ENCODE measurements around the gene TARS1. TPM values are rescaled to one million over a fixed set of nuclear protein-coding genes. Genes with fewer than 3 reads are reported as not detected.

The TARS1 gene
- total and polyA plus RNA-seq, 2 of the 8 experiments (the other 6 are each of a cell fraction or from before 2014, with no cell fraction given): 94.4 to 445 TPM

- Histone ChIP-seq H3K4me3 (ENCODE audit: extremely low read depth in 1 of 4, insufficient read depth in 2 of 4, low read depth in 3 of 4, low read length in 4 of 4) (no peak overlapping the region), H3K23me2 (ENCODE audit: low read depth, low read length) (no peaks in the 10 kb centered on the region), H3K56ac (replicated peaks; ENCODE audit: insufficient read length, low read depth, low read length) (no peak overlapping the region), H4K5ac (ENCODE audit: insufficient read length, low read depth, low read length) (no peak overlapping the region), H3K23ac (ENCODE audit: insufficient read length) (no peak overlapping the region), H2BK20ac (ENCODE audit: low read length) (no peak overlapping the region), H3K79me1 (ENCODE audit: low read depth, low read length) (no peaks in the 10 kb centered on the region), H2BK5ac (ENCODE audit: low read depth, low read length) (no peak overlapping the region), H3K79me2 (ENCODE audit: control insufficient read depth in 1 of 2, insufficient read depth in 2 of 2, low read length in 2 of 2) (peaks cover 0 to 19% of the 10 kb centered on the region in 2 experiments; a peak in 2 of 4 replicates), H3K36me3 (ENCODE audit: control insufficient read depth in 2 of 4, insufficient read depth in 4 of 4, low read length in 3 of 4) (peaks cover 65 to 99% (median 90%) of the 10 kb centered on the region in 4 experiments), H3K14ac (ENCODE audit: insufficient read length) (no peak overlapping the region), H3K4ac (replicated peaks; ENCODE audit: insufficient read length, low read depth, low read length) (no peak overlapping the region), H2AFZ (ENCODE audit: low read length) (no peak overlapping the region), H2BK15ac (ENCODE audit: low read length) (no peak overlapping the region), H2BK12ac (ENCODE audit: low read depth, low read length) (no peak overlapping the region), H3K27me3 (replicated peaks in 1 of 4; ENCODE audit: control insufficient read depth in 3 of 4, extremely low read depth in 1 of 4, insufficient read depth in 3 of 4, low read length in 3 of 4) (no peaks in the 10 kb centered on the region), H4K91ac (replicated peaks; ENCODE audit: insufficient read length, low read length) (no peak overlapping the region), H2BK120ac (replicated peaks; ENCODE audit: low read depth, low read length) (no peak overlapping the region), H3K9me3 (ENCODE audit: insufficient read depth in 2 of 2, low read depth in 1 of 2, low read length in 1 of 2) (no peaks in the 10 kb centered on the region), H3K4me1 (replicated peaks in 1 of 4; ENCODE audit: control insufficient read depth in 3 of 4, insufficient read depth in 4 of 4, low read length in 3 of 4) (no peaks in the 10 kb centered on the region), H3K9ac (replicated peaks in 1 of 4; ENCODE audit: extremely low read depth in 1 of 4, low read depth in 3 of 4, low read length in 3 of 4) (no peak overlapping the region), H2AK5ac (ENCODE audit: low read depth, low read length) (no peak overlapping the region), H3K4me2 (ENCODE audit: insufficient read depth in 1 of 2, low read depth in 2 of 2, low read length in 2 of 2) (no peak overlapping the region), H3K18ac (ENCODE audit: extremely low read depth, low read length) (no peak overlapping the region), H4K20me1 (replicated peaks in 1 of 2; ENCODE audit: control insufficient read depth in 1 of 2, insufficient read depth in 2 of 2, low read length in 2 of 2) (peaks cover 0 to 4% of the 10 kb centered on the region in 2 experiments), H4K8ac (ENCODE audit: extremely low read depth, insufficient read depth, low read length) (no peak overlapping the region), H3K27ac (ENCODE audit: low read depth, low read length) (no peak overlapping the region)
- FAIRE-seq (peak; percentile 60), DNase-seq (ENCODE audit: low read depth in 1 of 2, low spot score in 2 of 2) (no peak)
- 89% methylated on average over 3 of the region's 3 CpGs; no CpG with 5 or more reads in 1 of the 2 experiments for WGBS, 2 experiments (ENCODE audit: extremely low coverage in 1 of 2, insufficient coverage in 1 of 2, insufficient read length in 1 of 2, insufficient replicate concordance in 2 of 2, low coverage in 1 of 2, low lambda C conversion rate in 2 of 2, missing lambda C conversion rate in 1 of 2)
- POLR2A ChIA-PET (ENCODE audit: partially characterized antibody): interaction anchor here (7.2 to 10.1 kb wide), 2 partner anchors 6 to 15 kb away, joined by 83 to 179 read pairs; no protein-coding TSS in a partner anchor
- CTCF ChIA-PET (ENCODE audit: partially characterized antibody): interaction anchor here (0.7 kb wide), 1 partner anchor 35 kb away, joined by 3 read pairs; no protein-coding TSS in a partner anchor
- TF ChIP-seq HDAC6 (IDR thresholded peaks at IDR 0.05; ENCODE audit: low read depth, low read length): no peak
- no peak for TF ChIP-seq TCF12 (IDR thresholded peaks at IDR 0.05; ENCODE audit: low read depth, low read length)
- no peak for TF ChIP-seq EZH2 (IDR thresholded peaks at IDR 0.05; ENCODE audit: low read depth, low read length, severe bottlenecking)
- no peak for TF ChIP-seq SIN3A (conservative IDR thresholded peaks at IDR 0.05 in 1 of 2, IDR thresholded peaks at IDR 0.05 in 1 of 2; ENCODE audit: low read depth in 1 of 2, low read length in 2 of 2)
- no peak for TF ChIP-seq POLR2A (IDR thresholded peaks at IDR 0.05; ENCODE audit: control extremely low read depth in 1 of 2, low read depth in 2 of 2, low read length in 2 of 2)
- TF ChIP-seq RFX5 (IDR thresholded peaks at IDR 0.05; ENCODE audit: borderline replicate concordance, low read depth, low read length): no peak
- TF ChIP-seq SP1 (IDR thresholded peaks at IDR 0.05; ENCODE audit: low read depth, low read length): no peak
- no peak for TF ChIP-seq SP2 (IDR thresholded peaks at IDR 0.05; ENCODE audit: low read length)
- TF ChIP-seq PHF8 (conservative IDR thresholded peaks at IDR 0.05; ENCODE audit: low read depth, low read length): no peak
- TF ChIP-seq CBX5 (IDR thresholded peaks at IDR 0.05; ENCODE audit: low read depth, low read length): no peak
- TF ChIP-seq NANOG (IDR thresholded peaks at IDR 0.05; ENCODE audit: insufficient read depth, low read depth, low read length, poor library complexity, severe bottlenecking): no peak
- TF ChIP-seq YY1 (IDR thresholded peaks at IDR 0.05; ENCODE audit: low read depth, low read length): no peak
- TF ChIP-seq TAF1 (IDR thresholded peaks at IDR 0.05; ENCODE audit: low read depth, low read length): no peak
- no peak for TF ChIP-seq E2F6 (IDR thresholded peaks at IDR 0.05)
- TF ChIP-seq BRCA1 (IDR thresholded peaks at IDR 0.05; ENCODE audit: low read depth, low read length): no peak
Observed at GRCh38 chr5:33462456-33462855, 21.7 kb downstream of the TARS1 start.
